ENCODE data around the gene KLHL29. TPM values are rescaled to one million over a fixed set of nuclear protein-coding genes. Genes with fewer than 3 reads are reported as not detected.

The KLHL29 gene
- total RNA-seq, 1 experiment from 2014 or later: 2.4 TPM

GRCh38 chr2:23346029-23346428 lies 39.0 kb upstream of the KLHL29 start:
- H3K4me1 Mint-ChIP-seq: peaks cover 2 to 4% of the 10 kb centered on the region in 2 experiments; a peak in 2 of 4 replicates

More at GRCh38 chr2:23346029-23346428, 39.0 kb upstream of the KLHL29 start:
- Histone ChIP-seq H3K79me2 (ENCODE audit: insufficient read depth, low read length) (no peaks in the 10 kb centered on the region), H2BK20ac (ENCODE audit: low read depth, low read length, poor library complexity, severe bottlenecking) (no peak overlapping the region), H3K4ac (ENCODE audit: low read depth, low read length) (no peak overlapping the region), H4K20me1 (ENCODE audit: control insufficient read depth, insufficient read depth, insufficient read length) (no peaks in the 10 kb centered on the region), H3K9me3 (ENCODE audit: control insufficient read depth, low read depth, low read length) (no peaks in the 10 kb centered on the region), H2BK120ac (ENCODE audit: low read depth, low read length, poor library complexity, severe bottlenecking) (no peak overlapping the region), H2BK12ac (ENCODE audit: insufficient read length, low read depth, low read length) (no peak overlapping the region), H3K27ac (ENCODE audit: insufficient read length, low read depth, low read length) (no peak overlapping the region), H3K9ac (ENCODE audit: extremely low read depth, insufficient read length, low read length) (no peak overlapping the region), H3K4me2 (ENCODE audit: insufficient read depth, insufficient read length, low read length) (no peak overlapping the region), H3K56ac (ENCODE audit: insufficient read length, low read depth, low read length) (no peak overlapping the region), H3K18ac (ENCODE audit: insufficient read length, low read depth, low read length) (no peak overlapping the region), H4K91ac (ENCODE audit: insufficient read length, low read depth, low read length) (no peak overlapping the region), H3K23me2 (ENCODE audit: insufficient read length, low read depth, low read length, poor library complexity, severe bottlenecking) (no peaks in the 10 kb centered on the region), H2AK5ac (ENCODE audit: insufficient read length, low read length) (no peak overlapping the region), H3K23ac (ENCODE audit: insufficient read length, low read depth, low read length) (no peak overlapping the region), H3K27me3 (ENCODE audit: insufficient read depth, low read length) (no peaks in the 10 kb centered on the region), H3K4me1 (ENCODE audit: insufficient read depth, low read length) (no peaks in the 10 kb centered on the region), H2BK5ac (ENCODE audit: insufficient read length, low read length) (no peak overlapping the region), H3T11ph (ENCODE audit: low read length) (no peak overlapping the region), H2AFZ (ENCODE audit: low read length) (no peak overlapping the region), H4K8ac (replicated peaks; ENCODE audit: insufficient read length, low read depth, low read length) (no peak overlapping the region), H4K5ac (ENCODE audit: insufficient read length, low read depth, low read length) (no peak overlapping the region), H3K79me1 (ENCODE audit: insufficient read depth, low read depth, low read length, poor library complexity, severe bottlenecking) (no peaks in the 10 kb centered on the region), H2BK15ac (ENCODE audit: low read depth, low read length) (no peak overlapping the region), H3K14ac (ENCODE audit: insufficient read depth, low read length) (no peak overlapping the region)
- no CpG with 5 or more reads among the region's 4 CpGs for WGBS (ENCODE audit: extremely low coverage, insufficient read length, low lambda C conversion rate)
- Mint-ChIP-seq H3K27ac (no peak overlapping the region), H3K36me3 (ENCODE audit: insufficient read depth in 1 of 3, low read depth in 3 of 3) (no peaks in the 10 kb centered on the region; a peak in 1 of 7 replicates), H3K27me3 (ENCODE audit: low read depth) (peaks cover 12% of the 10 kb centered on the region), H3K9me3 (no peaks in the 10 kb centered on the region; a peak in 1 of 5 replicates), H3K4me3 (no peak overlapping the region)
- TF ChIP-seq CTCF (conservative IDR thresholded peaks at IDR 0.05): no peak
- DNase-seq: no peak
